Activated CD4-positive, alpha-beta T cell treated with anti-CD3 and anti-CD28 coated beads for 24 hours (primary cell): ENCODE data around the gene GALM.
A peak's percentile ranks its signal among the peaks of the same experiment; 100 is the strongest.
"Not testable (repeated sequence)": the region's sequence is repeated elsewhere in the genome, so short reads cannot be mapped to it uniquely, and the experiment has no call there.

Experiments
- DNase-seq, 2 donors: peaks; one replicate each; pipeline ENCODE4 v3.0.0-alpha.2; 2020; ENCODE audit warnings: low read depth in 2 of 2

The GALM gene

DNA sequence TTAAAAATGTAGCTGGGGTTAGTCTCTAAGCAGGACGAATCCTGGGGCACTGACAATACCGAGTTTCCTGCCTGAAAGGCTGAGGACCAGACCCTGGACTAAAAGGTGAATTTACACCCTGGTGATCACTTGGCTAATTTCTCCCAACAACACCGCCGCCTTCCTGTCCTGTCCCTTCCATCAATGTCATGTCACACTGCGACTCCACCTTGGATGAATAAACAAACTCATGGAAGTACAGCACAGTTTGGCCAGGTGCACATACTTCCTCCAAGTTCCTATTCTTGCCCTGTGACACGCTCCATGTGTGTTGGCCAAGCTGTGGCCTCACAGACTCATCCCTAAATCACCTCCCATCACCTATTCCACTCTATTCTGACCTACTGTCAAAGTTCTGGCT, 15.9 kb upstream of the GALM start:
- no peak for DNase-seq

- no peak for DNase-seq
Measured at GRCh38 chr2:38650717-38651116, 15.2 kb upstream of the GALM start.

DNA sequence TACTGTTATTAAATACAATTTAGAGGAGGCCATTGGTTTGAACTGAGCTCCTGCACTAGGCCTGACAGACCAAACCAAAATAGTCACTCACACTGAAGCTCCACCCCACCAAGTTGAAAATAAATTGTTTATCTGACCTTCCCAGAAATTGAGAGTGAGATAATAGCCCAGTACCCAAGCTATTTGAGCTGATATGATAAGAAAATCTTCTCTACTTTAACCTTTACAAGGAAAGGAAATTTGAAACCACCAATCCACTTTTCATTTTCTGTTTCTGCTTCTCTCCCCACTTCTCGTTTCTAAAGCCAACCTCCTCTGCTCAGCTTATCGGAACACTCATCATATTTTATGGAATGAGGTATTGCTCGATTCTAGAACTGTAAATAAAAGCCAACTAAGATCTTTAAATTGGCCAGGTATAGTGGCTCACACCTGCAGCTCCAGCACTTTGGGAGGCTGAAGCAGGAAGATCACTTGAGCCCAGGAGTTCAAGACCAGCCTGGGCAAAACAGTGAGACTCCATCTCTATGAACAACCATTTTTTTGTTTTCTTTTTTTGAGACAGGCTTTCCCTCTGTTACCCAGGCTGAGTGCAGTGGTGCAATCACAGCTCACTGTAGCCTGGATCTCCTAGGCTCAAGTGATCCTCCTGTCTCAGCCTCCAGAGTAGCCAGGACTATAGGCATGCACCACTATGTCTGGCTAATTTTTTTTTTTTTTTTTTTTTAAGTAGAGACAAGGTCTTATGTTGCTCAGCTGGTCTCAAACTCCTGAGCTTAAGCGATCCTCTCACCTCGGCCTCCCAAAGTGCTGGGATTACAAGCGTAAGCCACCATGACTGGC, 13.3 kb upstream of the GALM start:
- no peak for DNase-seq

DNA sequence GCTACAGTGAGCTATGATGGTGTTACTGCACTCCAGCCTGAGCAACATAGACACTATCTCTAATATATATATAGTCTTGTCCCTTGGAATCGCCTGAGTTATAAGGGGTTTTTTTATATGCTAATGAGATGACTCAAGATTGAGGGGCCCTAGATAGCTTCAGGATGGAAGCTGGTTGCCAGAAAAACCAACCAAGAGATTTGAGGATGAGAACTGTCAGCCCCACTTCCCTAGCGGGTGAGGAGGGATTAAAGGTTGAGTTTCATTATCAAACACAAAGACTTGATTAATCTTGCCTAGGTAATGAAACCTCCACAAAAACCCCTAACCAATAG, 12.6 kb upstream of the GALM start:
- no peak for DNase-seq

DNA sequence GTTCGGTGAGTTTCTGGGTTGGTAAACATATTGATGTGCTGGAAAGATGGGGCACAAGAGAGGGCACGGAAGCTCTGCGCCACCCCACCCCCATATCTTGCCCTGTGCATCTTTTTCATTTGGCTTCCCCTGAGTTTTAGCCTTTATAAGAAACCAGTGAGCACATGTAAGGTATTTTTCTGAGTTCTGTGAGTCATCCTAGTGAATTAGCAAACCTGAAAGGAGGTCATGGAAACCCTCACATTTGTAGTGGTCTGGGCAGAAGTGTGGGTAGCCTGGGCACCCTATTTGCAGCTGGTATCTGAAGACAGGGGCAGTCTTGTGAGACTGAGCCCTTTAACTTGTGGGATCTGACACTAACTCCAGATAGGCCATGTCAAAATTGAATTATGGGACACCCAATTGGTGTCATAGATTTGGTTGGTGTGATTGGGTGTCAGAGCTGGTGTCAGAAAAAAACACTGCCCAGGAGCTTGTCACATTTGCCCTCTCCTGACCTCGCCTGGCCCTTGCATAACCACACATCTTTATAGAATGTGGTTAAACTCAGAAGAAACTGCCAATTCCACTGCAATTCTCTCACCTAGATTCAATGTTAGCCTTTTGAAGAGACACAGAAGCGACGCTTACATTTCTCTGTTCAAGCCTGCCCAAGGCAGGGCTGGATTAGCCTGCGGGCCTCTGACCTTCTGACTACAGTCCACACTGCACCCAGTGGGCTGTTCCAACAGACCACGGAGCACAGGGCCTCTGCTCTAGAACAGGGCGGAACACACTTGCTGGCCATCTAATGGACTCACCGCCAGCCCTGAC, 12.0 kb upstream of the GALM start:
- peak in 1 of 2 donors; percentile 61 for DNase-seq

GRCh38 chr2:38654528-38655381, 11.2 kb upstream of the GALM start:
- DNase-seq, result no peak

GRCh38 chr2:38655441-38655840, 10.5 kb upstream of the GALM start:
- no peak for DNase-seq

DNA sequence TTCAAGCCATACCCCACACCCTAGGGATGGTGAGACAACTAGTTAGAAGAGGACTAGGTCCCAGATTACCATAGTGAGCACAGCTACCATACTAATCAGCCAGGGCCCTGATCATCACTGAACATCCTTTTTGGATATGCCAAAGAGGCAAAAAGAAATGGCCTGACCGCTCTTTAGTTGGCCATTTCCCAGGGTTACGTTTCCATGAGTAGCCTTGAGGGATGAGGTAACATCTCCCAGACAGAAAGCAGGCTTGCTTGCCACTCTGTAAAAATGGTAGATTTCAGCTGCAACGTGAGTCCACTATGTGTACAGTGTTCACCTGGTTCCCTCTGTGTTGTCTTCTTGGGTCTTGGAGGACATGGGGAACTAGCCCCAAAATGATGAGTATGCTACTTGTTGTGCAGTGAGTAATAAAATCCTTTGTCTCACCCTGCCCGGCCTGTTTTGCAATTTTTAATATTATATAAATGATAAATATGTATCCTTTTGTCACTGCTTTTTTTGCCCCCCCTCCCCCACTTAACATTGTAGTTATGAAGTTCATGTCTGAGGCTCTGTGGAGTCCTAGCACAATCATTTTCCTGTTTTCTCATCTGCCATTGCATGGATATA, 8.9 kb upstream of the GALM start:
- no peak for DNase-seq

DNA sequence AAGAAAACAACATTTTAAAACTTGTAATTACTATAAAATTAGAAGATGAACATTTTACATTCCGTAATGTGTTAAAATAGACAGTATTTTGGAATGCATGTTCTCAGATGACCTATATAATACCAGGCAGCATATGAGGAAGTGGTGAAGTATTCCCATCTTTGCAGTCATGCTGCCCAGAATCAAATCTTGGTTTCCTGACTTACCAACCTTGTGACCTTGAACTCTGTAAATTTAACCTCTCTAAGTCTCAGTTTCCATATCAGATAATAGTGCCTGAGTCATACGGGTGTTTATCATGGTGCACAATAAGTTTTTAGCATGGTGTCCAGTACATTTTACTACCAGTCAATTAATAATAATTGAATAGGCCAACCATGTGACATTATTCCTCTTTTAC, 7.3 kb upstream of the GALM start:
- DNase-seq, result no peak

GRCh38 chr2:38659115-38659514, 6.8 kb upstream of the GALM start:
- DNase-seq, result no peak

GRCh38 chr2:38660282-38660681, 5.6 kb upstream of the GALM start:
- DNase-seq, result no peak

DNA sequence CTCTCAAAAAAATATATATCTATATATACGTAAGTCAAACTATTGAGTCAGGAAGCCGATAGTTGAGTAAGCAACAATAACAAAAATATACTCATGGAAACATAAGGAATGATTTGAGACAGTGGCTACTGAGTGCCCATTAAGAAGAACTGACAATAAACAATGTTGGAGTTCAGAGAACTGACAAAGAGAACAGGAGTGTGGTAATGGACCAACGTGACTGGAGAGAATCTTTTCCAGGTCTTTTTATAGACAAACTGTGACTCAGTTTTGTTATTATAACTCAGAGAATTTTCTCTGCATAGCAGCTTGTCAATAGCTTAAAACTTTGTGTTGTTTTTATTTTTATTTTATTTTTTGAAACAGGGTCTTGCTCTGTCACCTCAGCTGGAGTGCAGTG, 4.6 kb upstream of the GALM start:
- no peak for DNase-seq

GRCh38 chr2:38666556-38666910, 619 bp downstream of the GALM start:
- DNase-seq, result no peak

- DNase-seq, result no peak
Measured at GRCh38 chr2:38668092-38668491, 2.2 kb downstream of the GALM start.

GRCh38 chr2:38668779-38669479, 3.0 kb downstream of the GALM start:
- DNase-seq, result no peak

GRCh38 chr2:38671303-38671702, 5.4 kb downstream of the GALM start:
- DNase-seq, result no peak

GRCh38 chr2:38671946-38672345, 6.0 kb downstream of the GALM start:
- DNase-seq, result no peak

- DNase-seq, result no peak
Measured at GRCh38 chr2:38672445-38673391, 6.8 kb downstream of the GALM start.

DNA sequence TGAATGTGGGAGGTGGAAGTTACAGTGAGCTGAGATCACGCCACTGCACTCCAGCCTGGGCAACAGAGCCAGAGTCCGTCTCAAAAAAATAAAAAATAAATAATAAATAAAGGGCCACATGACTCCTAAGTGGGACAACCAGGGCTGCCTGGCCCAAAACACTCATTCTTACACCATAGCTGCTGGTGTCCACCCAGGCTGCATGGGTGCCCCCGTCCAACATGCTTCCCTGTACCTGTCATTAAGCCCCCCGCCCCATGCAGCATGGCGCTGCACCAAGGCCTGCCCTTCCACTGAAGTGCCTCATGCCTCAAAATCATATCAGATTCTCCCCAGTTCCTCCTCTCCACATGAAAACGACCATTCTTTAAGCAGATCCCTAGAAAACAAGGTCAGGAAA, 10.8 kb downstream of the GALM start:
- DNase-seq, result no peak

DNA sequence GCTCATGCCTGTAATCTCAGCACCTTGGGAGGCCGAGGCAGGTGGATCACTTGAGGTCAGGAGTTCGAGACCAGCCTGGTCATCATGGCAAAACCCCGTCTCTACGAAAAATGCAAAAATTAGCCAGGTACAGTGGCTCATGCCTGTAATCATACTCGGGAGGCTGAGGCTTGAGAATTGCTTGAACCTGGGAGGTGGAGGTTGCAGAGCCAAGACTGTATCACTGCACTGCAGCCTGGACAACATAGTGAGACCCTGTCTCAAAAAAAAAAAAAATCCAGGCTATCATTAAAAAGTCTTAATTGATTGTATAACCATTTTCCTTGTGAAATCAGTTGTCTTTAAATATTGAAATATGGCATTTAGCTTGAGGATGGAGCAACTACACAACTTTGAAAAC, 15.0 kb downstream of the GALM start:
- not testable (repeated sequence) for DNase-seq
